ENCODE measurements around the gene MRPL44. TPM values are rescaled to one million over a fixed set of nuclear protein-coding genes. Genes with fewer than 3 reads are reported as not detected.
A peak's percentile ranks its signal among the peaks of the same experiment; 100 is the strongest.

Gene MRPL44
- total and polyA plus RNA-seq, 2 of the 13 experiments (the other 11 are each of a cell fraction or from before 2014, with no cell fraction given), result 38.4 to 78.0 TPM

GRCh38 chr2:223989206-223989855 is 32.1 kb downstream of the MRPL44 start (continued):
- TF ChIP-seq NFE2L1 (CRISPR knock-in tag; IDR thresholded peaks at IDR 0.05; ENCODE audit: borderline replicate concordance), result no peak
- TF ChIP-seq KAT8 (CRISPR knock-in tag; IDR thresholded peaks at IDR 0.05), result 0 out of 2 replicates have a peak, but pooled peaks have one; percentile 17
- no peak for TF ChIP-seq RXRA (CRISPR knock-in tag; IDR thresholded peaks at IDR 0.05)
- peak; percentile 30; the same call in 1 of the 2 replicates for TF ChIP-seq ZNF687 (CRISPR knock-in tag; IDR thresholded peaks at IDR 0.05)
- TF ChIP-seq ZFX (CRISPR knock-in tag; IDR thresholded peaks at IDR 0.05; ENCODE audit: low read depth), result 0 out of 2 replicates have a peak, but pooled peaks have one; percentile 22
- TF ChIP-seq HDAC6 (IDR thresholded peaks at IDR 0.05; ENCODE audit: low read depth, low read length), result no peak
- 0 out of 2 replicates have a peak, but pooled peaks have one; percentile 49 for TF ChIP-seq ZNF619 (CRISPR knock-in tag; IDR thresholded peaks at IDR 0.05)
- 0 out of 2 replicates have a peak, but pooled peaks have one; percentile 14 for TF ChIP-seq PPARG (CRISPR knock-in tag; conservative IDR thresholded peaks at IDR 0.05)
- no peak for TF ChIP-seq MLXIP (CRISPR knock-in tag; IDR thresholded peaks at IDR 0.05; ENCODE audit: borderline replicate concordance)
- peak; percentile 91 for TF ChIP-seq STAG1 (CRISPR knock-in tag; IDR thresholded peaks at IDR 0.05)
- peak; percentile 69 for TF ChIP-seq SMC3 (IDR thresholded peaks at IDR 0.05; ENCODE audit: low read length)
- TF ChIP-seq MLX (CRISPR knock-in tag; IDR thresholded peaks at IDR 0.05), result no peak
- TF ChIP-seq ZNF766 (CRISPR knock-in tag; IDR thresholded peaks at IDR 0.05; ENCODE audit: borderline replicate concordance), result no peak
- peak; percentile 77 for TF ChIP-seq CTCF (CRISPR knock-in tag; IDR thresholded peaks at IDR 0.05)
- peak; percentile 21; the same call in 1 of the 2 replicates for TF ChIP-seq SALL1 (CRISPR knock-in tag; IDR thresholded peaks at IDR 0.05)
- 0 out of 2 replicates have a peak, but pooled peaks have one; percentile 13 for TF ChIP-seq FOSL2 (CRISPR knock-in tag; IDR thresholded peaks at IDR 0.05)
- peak; percentile 39 for TF ChIP-seq YY1 (IDR thresholded peaks at IDR 0.05; ENCODE audit: insufficient read depth, insufficient replicate concordance, low read depth, low read length)
- TF ChIP-seq ZNF598 (CRISPR knock-in tag; IDR thresholded peaks at IDR 0.05; ENCODE audit: borderline replicate concordance), result peak; percentile 39; the same call in 1 of the 2 replicates
- TF ChIP-seq TCF7L2 (IDR thresholded peaks at IDR 0.05; ENCODE audit: low read depth, low read length), result no peak

All from HepG2 (cell line).